ENCODE results near the gene DMD. TPM values are rescaled to one million over a fixed set of nuclear protein-coding genes. Genes with fewer than 3 reads are reported as not detected.

Gene DMD
- total and polyA plus RNA-seq, 4 donors, result 3.9 to 73.8 (median 11.2) TPM

DNA sequence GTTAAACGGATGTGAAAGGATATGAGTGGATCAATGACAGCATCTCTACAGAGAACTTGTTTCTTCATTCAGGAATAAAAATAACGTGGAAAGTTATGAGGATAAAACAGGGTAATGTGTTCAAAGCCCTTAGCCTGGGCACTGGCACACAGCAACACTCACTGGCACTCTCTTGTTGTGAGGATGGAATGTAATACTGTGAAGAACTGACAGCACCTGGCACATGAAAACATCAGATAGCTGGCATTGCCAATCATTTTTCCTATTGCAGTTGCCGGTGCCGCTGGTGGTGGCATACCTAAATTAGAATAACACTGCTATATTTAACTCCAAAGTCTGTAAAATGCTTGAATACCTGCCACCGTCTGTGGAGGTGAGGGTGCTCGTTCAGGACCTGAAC lies 1061.2 kb downstream of the DMD start:
- Histone ChIP-seq H3K4me3 (no peak overlapping the region), H3K27me3 (ENCODE audit: control insufficient read depth in 3 of 3, insufficient read depth in 3 of 3, low read length in 2 of 3) (peaks cover 0 to 4% (median 0%) of the 10 kb centered on the region in 3 donors), H3K9me3 (ENCODE audit: control insufficient read depth in 4 of 4, insufficient read depth in 3 of 4, low read length in 3 of 4) (no peaks in the 10 kb centered on the region), H3K9ac (ENCODE audit: insufficient read depth in 1 of 2, low read length in 2 of 2) (no peak overlapping the region), H3K36me3 (ENCODE audit: control insufficient read depth in 4 of 4, insufficient read depth in 4 of 4, low read length in 4 of 4) (no peaks in the 10 kb centered on the region), H3K27ac (ENCODE audit: low read depth in 1 of 2, low read length in 1 of 2) (no peak overlapping the region), H3K4me1 (ENCODE audit: control insufficient read depth in 5 of 5, insufficient read depth in 5 of 5, low read length in 5 of 5) (peaks cover 0 to under 1% (median 0%) of the 10 kb centered on the region in 5 donors)
- TF ChIP-seq, protein P1, sequence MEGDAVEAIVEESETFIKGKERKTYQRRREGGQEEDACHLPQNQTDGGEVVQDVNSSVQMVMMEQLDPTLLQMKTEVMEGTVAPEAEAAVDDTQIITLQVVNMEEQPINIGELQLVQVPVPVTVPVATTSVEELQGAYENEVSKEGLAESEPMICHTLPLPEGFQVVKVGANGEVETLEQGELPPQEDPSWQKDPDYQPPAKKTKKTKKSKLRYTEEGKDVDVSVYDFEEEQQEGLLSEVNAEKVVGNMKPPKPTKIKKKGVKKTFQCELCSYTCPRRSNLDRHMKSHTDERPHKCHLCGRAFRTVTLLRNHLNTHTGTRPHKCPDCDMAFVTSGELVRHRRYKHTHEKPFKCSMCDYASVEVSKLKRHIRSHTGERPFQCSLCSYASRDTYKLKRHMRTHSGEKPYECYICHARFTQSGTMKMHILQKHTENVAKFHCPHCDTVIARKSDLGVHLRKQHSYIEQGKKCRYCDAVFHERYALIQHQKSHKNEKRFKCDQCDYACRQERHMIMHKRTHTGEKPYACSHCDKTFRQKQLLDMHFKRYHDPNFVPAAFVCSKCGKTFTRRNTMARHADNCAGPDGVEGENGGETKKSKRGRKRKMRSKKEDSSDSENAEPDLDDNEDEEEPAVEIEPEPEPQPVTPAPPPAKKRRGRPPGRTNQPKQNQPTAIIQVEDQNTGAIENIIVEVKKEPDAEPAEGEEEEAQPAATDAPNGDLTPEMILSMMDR (IDR thresholded peaks at IDR 0.05; ENCODE audit: control extremely low read depth, extremely low read depth), result no peak
- WGBS, 2 donors, result 56 to 75% methylated on average over 6 of the region's 6 CpGs
- ATAC-seq (ENCODE audit: insufficient read depth, low FRiP score) (no peak), DNase-seq (no peak)

DNA sequence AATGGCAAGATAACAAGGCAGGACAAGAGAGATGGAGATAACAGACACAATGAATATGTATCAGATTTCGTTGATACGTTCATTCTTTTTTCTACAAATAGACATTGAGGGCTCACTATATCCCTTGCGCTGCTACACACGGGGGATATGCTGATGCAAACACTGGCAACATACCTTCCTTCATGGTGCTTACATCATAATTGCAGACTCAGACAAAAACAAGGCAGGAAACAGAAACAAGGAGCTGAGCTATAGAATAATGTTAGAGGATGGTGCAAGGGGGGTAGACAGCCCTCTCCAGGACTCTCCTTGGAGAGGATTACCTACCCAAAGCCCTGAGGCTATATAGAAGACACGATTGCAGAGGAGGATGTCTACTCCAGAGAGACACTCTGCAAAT lies 1069.5 kb downstream of the DMD start:
- TF ChIP-seq, protein P1 (IDR thresholded peaks at IDR 0.05; ENCODE audit: control extremely low read depth, extremely low read depth), result no peak
- peaks cover 0 to 4% (median 0%) of the 10 kb centered on the region in 3 donors for H3K27me3 ChIP-seq (ENCODE audit: control insufficient read depth in 3 of 3, insufficient read depth in 3 of 3, low read length in 2 of 3)
- no peak overlapping the region for H3K27ac ChIP-seq (ENCODE audit: low read depth in 1 of 2, low read length in 1 of 2)
- 66 to 85% methylated on average over 5 of the region's 5 CpGs for WGBS, 2 donors
- H3K4me1 ChIP-seq (ENCODE audit: control insufficient read depth in 5 of 5, insufficient read depth in 5 of 5, low read length in 5 of 5), result no peaks in the 10 kb centered on the region
- H3K9ac ChIP-seq (ENCODE audit: insufficient read depth in 1 of 2, low read length in 2 of 2), result no peak overlapping the region
- H3K36me3 ChIP-seq (ENCODE audit: control insufficient read depth in 4 of 4, insufficient read depth in 4 of 4, low read length in 4 of 4), result no peaks in the 10 kb centered on the region
- DNase-seq (no peak), ATAC-seq (ENCODE audit: insufficient read depth, low FRiP score) (no peak)
- H3K4me3 ChIP-seq, result no peak overlapping the region
- H3K9me3 ChIP-seq (ENCODE audit: control insufficient read depth in 4 of 4, insufficient read depth in 3 of 4, low read length in 3 of 4), result no peaks in the 10 kb centered on the region

DNA sequence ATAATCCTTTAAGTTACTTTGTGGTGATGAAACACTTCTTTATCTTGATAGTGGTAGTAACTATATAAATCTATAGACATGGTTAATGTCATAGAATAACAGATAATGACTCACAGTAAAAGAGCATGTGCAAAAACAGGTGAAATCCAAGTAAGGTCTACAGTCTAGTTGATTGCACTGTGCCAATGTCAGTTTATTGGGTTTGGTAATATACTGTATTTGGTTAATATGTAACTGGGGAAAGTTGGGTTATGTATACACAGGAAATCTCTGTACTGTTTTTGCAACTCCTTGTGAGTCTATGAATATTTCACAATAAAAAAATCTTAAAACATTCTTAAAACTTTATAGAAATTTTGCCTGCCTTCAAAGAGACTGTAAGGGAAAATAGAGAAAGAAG lies 1071.9 kb downstream of the DMD start:
- H3K27ac ChIP-seq (ENCODE audit: low read depth in 1 of 2, low read length in 1 of 2), result no peak overlapping the region
- TF ChIP-seq, protein P1 (IDR thresholded peaks at IDR 0.05; ENCODE audit: control extremely low read depth, extremely low read depth), result no peak
- H3K4me3 ChIP-seq, result no peak overlapping the region
- no peaks in the 10 kb centered on the region for H3K36me3 ChIP-seq (ENCODE audit: control insufficient read depth in 4 of 4, insufficient read depth in 4 of 4, low read length in 4 of 4)
- no peaks in the 10 kb centered on the region for H3K9me3 ChIP-seq (ENCODE audit: control insufficient read depth in 4 of 4, insufficient read depth in 3 of 4, low read length in 3 of 4)
- DNase-seq (no peak), ATAC-seq (ENCODE audit: insufficient read depth, low FRiP score) (no peak)
- no peaks in the 10 kb centered on the region for H3K27me3 ChIP-seq (ENCODE audit: control insufficient read depth in 3 of 3, insufficient read depth in 3 of 3, low read length in 2 of 3)
- H3K4me1 ChIP-seq (ENCODE audit: control insufficient read depth in 5 of 5, insufficient read depth in 5 of 5, low read length in 5 of 5), result no peaks in the 10 kb centered on the region
- no peak overlapping the region for H3K9ac ChIP-seq (ENCODE audit: insufficient read depth in 1 of 2, low read length in 2 of 2)

DNA sequence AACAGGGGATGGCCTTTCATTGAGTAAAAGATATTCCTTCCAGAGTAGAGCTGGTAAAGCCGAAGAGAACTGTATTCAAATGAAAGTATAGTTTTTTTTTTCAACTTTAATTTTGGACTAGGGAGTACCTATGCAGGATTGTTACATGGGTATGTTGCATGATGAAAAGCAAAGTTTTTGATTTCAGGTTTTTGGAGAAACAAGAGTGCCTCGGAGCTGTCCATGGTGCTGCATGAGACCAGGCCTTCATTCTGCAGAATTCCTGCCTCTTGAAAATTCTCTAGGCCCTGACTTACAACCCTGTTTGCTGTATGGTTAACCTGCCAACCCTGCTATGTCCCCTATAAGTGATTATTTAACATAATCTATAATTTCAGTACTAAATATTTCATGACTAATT lies 1073.8 kb downstream of the DMD start:
- Histone ChIP-seq H3K36me3 (ENCODE audit: control insufficient read depth in 4 of 4, insufficient read depth in 4 of 4, low read length in 4 of 4) (no peaks in the 10 kb centered on the region), H3K27me3 (ENCODE audit: control insufficient read depth in 3 of 3, insufficient read depth in 3 of 3, low read length in 2 of 3) (no peaks in the 10 kb centered on the region), H3K9ac (ENCODE audit: insufficient read depth in 1 of 2, low read length in 2 of 2) (no peak overlapping the region), H3K4me1 (ENCODE audit: control insufficient read depth in 5 of 5, insufficient read depth in 5 of 5, low read length in 5 of 5) (no peaks in the 10 kb centered on the region), H3K9me3 (ENCODE audit: control insufficient read depth in 4 of 4, insufficient read depth in 3 of 4, low read length in 3 of 4) (no peaks in the 10 kb centered on the region), H3K27ac (ENCODE audit: low read depth in 1 of 2, low read length in 1 of 2) (no peak overlapping the region), H3K4me3 (no peak overlapping the region)
- peak; percentile 48 to 74 (median 54) for DNase-seq
- TF ChIP-seq, protein P1 (IDR thresholded peaks at IDR 0.05; ENCODE audit: control extremely low read depth, extremely low read depth), result no peak
- WGBS, 2 donors, result 50 to 69% methylated on average over 2 of the region's 2 CpGs
- no peak for ATAC-seq (ENCODE audit: insufficient read depth, low FRiP score)

Measured in lung (tissue), 12 donors.